Adrenal gland (tissue), 19 donors: Measurements from ENCODE around the gene PIGH. TPM values are rescaled to one million over a fixed set of nuclear protein-coding genes. Genes with fewer than 3 reads are reported as not detected.

Experiments used
- DNase-seq, 7 donors: peaks; one replicate each; pipeline ENCODE4 v3.0.0-alpha.2; 2019 to 2020
- H3K27ac ChIP-seq, 5 donors: fragments of 200-600 bp; sonication (generic) in 4 of 5; 1 replicate in 3 of 5; 2 replicates in 2 of 5; pipeline versions ENCODE4 v1.5.1 to v1.8.0; 2016 to 2020; ENCODE audit warnings: mild to moderate bottlenecking in 1 of 5
- H3K27me3 ChIP-seq: fragments of 200-600 bp; 2 replicates; pipeline ENCODE4 v1.8.0; 2021
- H3K36me3 ChIP-seq, 2 donors: fragments of 200-600 bp; replicated peaks in 1 of 2; 1 replicate in 1 of 2; 2 replicates in 1 of 2; pipeline versions ENCODE4 v1.5.1 to v1.8.0; 2018 to 2022
- H3K4me1 ChIP-seq, 2 donors: fragments of 200-600 bp; replicated peaks in 1 of 2; 1 replicate in 1 of 2; 2 replicates in 1 of 2; pipeline versions ENCODE4 v1.5.1 to v1.8.0; 2018 to 2021
- H3K4me3 ChIP-seq, 4 donors: fragments of 200-600 bp; sonication (generic) in 3 of 4; one replicate each; pipeline ENCODE4 v1.5.1; 2016 to 2018
- H3K9me3 ChIP-seq, 3 donors: fragments of 200-600 bp; sonication (generic) in 1 of 3; replicated peaks in 1 of 3; 1 replicate in 2 of 3; 2 replicates in 1 of 3; pipeline versions ENCODE4 v1.5.1 to v1.8.0; 2016 to 2021
- POLR2A ChIP-seq, 2 donors: fragments of 450-650 bp; IDR thresholded peaks; one replicate each; pipeline ENCODE4 v1.6.1; 2017; ENCODE audit warnings: antibody characterized with exemption in 2 of 2, mild to moderate bottlenecking in 2 of 2, moderate library complexity in 1 of 2
- WGBS, 4 donors: extraction: QIAGEN DNeasy Blood & Tissue Kit in 2 of 4; methylation state at CpG; one replicate each; pipeline versions ENCODE4 v1.1.5 to v1.1.7; 2013 to 2017; 5-methylcytosine and 5-hydroxymethylcytosine counted together
- intact Hi-C, 2 donors: fragments of 100-400 bp; cut with DNase I; formaldehyde crosslinking; loops; one replicate each; pipeline versions ENCODE4 v1.14.1 to v1.15.0; 2022 to 2023
- long read RNA-seq, 10 donors: library from polyadenylated mRNA in 3 of 10; unstranded in 2 of 10; stranded (forward) in 1 of 10; transcript quantifications; one replicate each; pipeline ENCODE4 v2.0.0 and lab custom pipeline, GENCODE V29; 2021 to 2026
- polyA plus RNA-seq, 3 donors: library from polyadenylated mRNA; stranded (reverse); fragments of 200-250 nt in 2 of 3; fragments of 350-450 nt in 1 of 3; fragmentation: Illumina TruSeq in 1 of 3; extraction: RNeasy Lipid Tissue Mini Kit (QIAGEN cat#74804) in 1 of 3; gene quantifications; one replicate each; pipeline ENCODE4 v1.2.3, GENCODE V29; 2013 to 2014
- total RNA-seq, 9 donors: library from RNA; depleted of rRNA in 4 of 9; stranded (reverse); fragments of >200 nt in 4 of 9; fragments of 120-200 nt in 1 of 9; fragmentation: NEBNext Ultra II Directional in 1 of 9; extraction: Animal tissue kit (Norgen Biotek cat#: 25700) in 1 of 9; gene quantifications; one replicate each; pipeline versions ENCODE4 v1.1.0 to v1.2.4, GENCODE V29; 2013 to 2023
- TF ChIP-seq, protein P1 (sequence below), 6 experiments: fragments of 450-650 bp in 4 of 6; fragments of 200-600 bp in 2 of 6; sonication (generic) in 1 of 6; IDR thresholded peaks; 1 replicate in 5 of 6; 2 replicates in 1 of 6; pipeline versions ENCODE4 v1.5.1 to v1.8.0; 2016 to 2021; ENCODE audit warnings: antibody characterized with exemption in 6 of 6, mild to moderate bottlenecking in 2 of 6, moderate library complexity in 1 of 6
- donor health status: healthy with polysubstance abuse.
- donor health status: Bipolar disorder and iron deficiency.
- donor health status: DM: yes; HTN: yes; CAD: no.
- donor health status: DM: no; HTN: no; CAD: no.
- donor health status: DM: no; HTN: no; CAD: no.
- donor health status: DM: yes; HTN: yes; CAD: no.

The PIGH gene, protein sequence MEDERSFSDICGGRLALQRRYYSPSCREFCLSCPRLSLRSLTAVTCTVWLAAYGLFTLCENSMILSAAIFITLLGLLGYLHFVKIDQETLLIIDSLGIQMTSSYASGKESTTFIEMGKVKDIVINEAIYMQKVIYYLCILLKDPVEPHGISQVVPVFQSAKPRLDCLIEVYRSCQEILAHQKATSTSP
- total RNA-seq, result 10 to 100 TPM; 43.0 to 79.1 (median 54.2) TPM
- polyA plus RNA-seq, result 10 to 100 TPM; 41.5 to 66.7 (median 41.9) TPM
- long read RNA-seq, donor 1, transcript PIGH-201 (4 exons, 1,420 nt), result major isoform, 41 of 51 reads
- long read RNA-seq, donor 1, transcript PIGH-202 (4 exons, 594 nt), result minor isoform, 6 of 51 reads
- long read RNA-seq, donor 1, partial matches to known transcripts, result 0 of 51 reads
- long read RNA-seq, donor 1, other reads (novel, unspliced or antisense), result 0 of 51 reads
- long read RNA-seq, donor 2, transcript PIGH-201 (4 exons, 1,420 nt), result major isoform, 32 of 36 reads
- long read RNA-seq, donor 2, partial matches to known transcripts, result 0 of 36 reads
- long read RNA-seq, donor 2, other reads (novel, unspliced or antisense), result 0 of 36 reads
- long read RNA-seq, donor 3, transcript PIGH-201 (4 exons, 1,420 nt), result major isoform, 41 of 47 reads
- long read RNA-seq, donor 3, partial matches to known transcripts, result 0 of 47 reads
- long read RNA-seq, donor 3, other reads (novel, unspliced or antisense), result 0 of 47 reads
- long read RNA-seq, donor 4, transcript PIGH-201 (4 exons, 1,420 nt), result major isoform, 61 of 80 reads
- long read RNA-seq, donor 4, transcript PIGH-202 (4 exons, 594 nt), result minor isoform, 8 of 80 reads
- long read RNA-seq, donor 4, partial matches to known transcripts, result 1 of 80 reads
- long read RNA-seq, donor 4, other reads (novel, unspliced or antisense), result 5 of 80 reads
- long read RNA-seq, donor 5, transcript PIGH-201 (4 exons, 1,420 nt), result major isoform, 60 of 74 reads
- long read RNA-seq, donor 5, partial matches to known transcripts, result 2 of 74 reads
- long read RNA-seq, donor 5, other reads (novel, unspliced or antisense), result 8 of 74 reads
- long read RNA-seq, donor 6, transcript PIGH-201 (4 exons, 1,420 nt), result major isoform, 13 of 19 reads
- long read RNA-seq, donor 6, partial matches to known transcripts, result 2 of 19 reads
- long read RNA-seq, donor 6, other reads (novel, unspliced or antisense), result 0 of 19 reads
- long read RNA-seq, donor 7, transcript PIGH-201 (4 exons, 1,420 nt), result major isoform, 21 of 26 reads
- long read RNA-seq, donor 7, partial matches to known transcripts, result 0 of 26 reads
- long read RNA-seq, donor 7, other reads (novel, unspliced or antisense), result 0 of 26 reads
- long read RNA-seq, donor 8, transcript PIGH-201 (4 exons, 1,420 nt), result major isoform, 45 of 56 reads
- long read RNA-seq, donor 8, transcript PIGH-202 (4 exons, 594 nt), result minor isoform, 5 of 56 reads
- long read RNA-seq, donor 8, partial matches to known transcripts, result 0 of 56 reads
- long read RNA-seq, donor 8, other reads (novel, unspliced or antisense), result 0 of 56 reads
- long read RNA-seq, donor 9, transcript PIGH-201 (4 exons, 1,420 nt), result major isoform, 28 of 42 reads
- long read RNA-seq, donor 9, partial matches to known transcripts, result 8 of 42 reads
- long read RNA-seq, donor 9, other reads (novel, unspliced or antisense), result 0 of 42 reads
- long read RNA-seq, donor 10, transcript PIGH-201 (4 exons, 1,420 nt), result major isoform, 19 of 22 reads
- long read RNA-seq, donor 10, partial matches to known transcripts, result 0 of 22 reads
- long read RNA-seq, donor 10, other reads (novel, unspliced or antisense), result 0 of 22 reads

DNA sequence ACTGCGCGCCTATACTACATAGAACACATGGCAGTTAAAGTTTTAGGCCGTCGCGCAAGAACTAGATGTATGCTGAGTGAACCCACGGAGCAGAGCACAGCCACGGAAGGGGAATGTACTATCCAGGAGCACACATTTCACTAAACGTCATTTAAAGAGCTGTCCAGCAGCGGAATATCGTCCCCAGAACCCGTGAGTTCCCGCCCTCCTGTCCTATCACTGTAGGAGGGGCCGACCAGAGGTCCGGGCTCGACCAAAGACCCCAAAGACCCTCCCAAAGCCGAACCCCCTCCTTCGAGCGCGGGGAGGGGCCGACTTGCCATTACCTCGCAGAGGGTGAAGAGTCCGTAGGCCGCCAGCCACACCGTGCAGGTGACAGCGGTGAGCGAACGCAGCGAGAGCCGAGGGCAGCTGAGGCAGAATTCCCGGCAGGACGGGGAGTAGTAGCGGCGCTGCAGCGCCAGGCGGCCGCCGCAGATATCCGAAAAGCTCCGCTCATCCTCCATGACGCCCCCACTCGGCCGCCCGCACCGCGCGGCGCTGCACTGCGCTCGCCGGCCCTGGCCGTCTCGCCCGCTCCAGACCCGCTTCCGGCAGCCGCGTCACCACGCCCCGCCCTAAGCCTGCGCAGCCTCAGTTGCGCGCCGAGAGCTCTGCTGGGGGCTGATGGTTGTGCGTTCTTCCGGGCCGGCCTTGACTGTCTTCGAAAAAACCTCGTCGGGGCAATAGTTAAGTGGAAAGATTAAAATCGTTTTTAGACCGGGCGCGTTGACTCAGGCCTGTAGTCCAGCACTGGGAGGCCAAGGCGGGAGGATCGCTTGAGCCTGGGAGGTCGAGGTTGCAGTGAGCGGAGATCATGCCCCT is at the start of gene PIGH:
PIGH (minus strand) TSS at position 571 of the 864 bp plus-strand sequence; CDS start at position 506, 65 bp downstream.
- 1 to 3% (median 2%) methylated on average over 15 to 77 of the region's 77 CpGs for WGBS, 4 donors
- TF ChIP-seq, protein P1, sequence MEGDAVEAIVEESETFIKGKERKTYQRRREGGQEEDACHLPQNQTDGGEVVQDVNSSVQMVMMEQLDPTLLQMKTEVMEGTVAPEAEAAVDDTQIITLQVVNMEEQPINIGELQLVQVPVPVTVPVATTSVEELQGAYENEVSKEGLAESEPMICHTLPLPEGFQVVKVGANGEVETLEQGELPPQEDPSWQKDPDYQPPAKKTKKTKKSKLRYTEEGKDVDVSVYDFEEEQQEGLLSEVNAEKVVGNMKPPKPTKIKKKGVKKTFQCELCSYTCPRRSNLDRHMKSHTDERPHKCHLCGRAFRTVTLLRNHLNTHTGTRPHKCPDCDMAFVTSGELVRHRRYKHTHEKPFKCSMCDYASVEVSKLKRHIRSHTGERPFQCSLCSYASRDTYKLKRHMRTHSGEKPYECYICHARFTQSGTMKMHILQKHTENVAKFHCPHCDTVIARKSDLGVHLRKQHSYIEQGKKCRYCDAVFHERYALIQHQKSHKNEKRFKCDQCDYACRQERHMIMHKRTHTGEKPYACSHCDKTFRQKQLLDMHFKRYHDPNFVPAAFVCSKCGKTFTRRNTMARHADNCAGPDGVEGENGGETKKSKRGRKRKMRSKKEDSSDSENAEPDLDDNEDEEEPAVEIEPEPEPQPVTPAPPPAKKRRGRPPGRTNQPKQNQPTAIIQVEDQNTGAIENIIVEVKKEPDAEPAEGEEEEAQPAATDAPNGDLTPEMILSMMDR (IDR thresholded peaks at IDR 0.05), result peak; percentile 10 to 68 (median 46)
- TF ChIP-seq POLR2A (IDR thresholded peaks at IDR 0.05), result peak; percentile 86 to 93
- H3K27me3 ChIP-seq, result no peaks in the 10 kb centered on the region
- no peaks in the 10 kb centered on the region for H3K36me3 ChIP-seq
- no peaks in the 10 kb centered on the region for H3K9me3 ChIP-seq
- H3K27ac ChIP-seq, result peak within 1 kb of the TSS; percentile 81 to 98 (median 93)
- H3K4me3 ChIP-seq, result peak within 1 kb of the TSS; percentile 73 to 97 (median 82)
- peaks cover 13% of the 10 kb centered on the region in 2 donors for H3K4me1 ChIP-seq
- intact Hi-C loops, result no loop called here
- DNase-seq, result peak; percentile 90 to 95 (median 91)

DNA sequence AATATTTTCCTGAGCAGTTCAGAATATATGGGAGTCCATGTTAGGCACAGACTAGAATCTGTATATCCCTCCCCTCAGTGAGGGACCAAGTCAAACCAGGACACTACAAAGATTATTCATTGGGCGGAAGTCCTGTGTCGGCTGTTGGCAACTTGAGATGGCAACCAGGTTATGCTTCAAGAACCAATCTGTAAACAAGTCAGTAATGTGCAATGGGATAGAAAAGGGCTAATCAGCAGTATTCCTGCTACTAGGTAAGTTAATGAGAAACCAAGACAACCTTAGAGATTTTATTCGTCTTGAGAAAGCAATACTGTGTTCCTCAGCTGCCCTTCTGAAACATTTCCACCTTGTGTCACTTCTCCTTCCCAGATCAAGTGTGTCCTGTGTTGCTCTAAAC is 46.1 kb upstream of the PIGH start:
- Histone ChIP-seq H3K27me3 (no peaks in the 10 kb centered on the region), H3K4me1 (peaks cover 0 to 7% of the 10 kb centered on the region in 2 donors), H3K9me3 (no peaks in the 10 kb centered on the region), H3K27ac (no peak overlapping the region), H3K36me3 (peaks cover 0 to 52% of the 10 kb centered on the region in 2 donors), H3K4me3 (no peak overlapping the region)
- no peak for DNase-seq
- TF ChIP-seq, protein P1 (IDR thresholded peaks at IDR 0.05), result no peak
- no peak for TF ChIP-seq POLR2A (IDR thresholded peaks at IDR 0.05)
- WGBS, 4 donors, result 91 to 97% (median 93%) methylated on average over 3 of the region's 3 CpGs
- intact Hi-C loops, result no loop called here

DNA sequence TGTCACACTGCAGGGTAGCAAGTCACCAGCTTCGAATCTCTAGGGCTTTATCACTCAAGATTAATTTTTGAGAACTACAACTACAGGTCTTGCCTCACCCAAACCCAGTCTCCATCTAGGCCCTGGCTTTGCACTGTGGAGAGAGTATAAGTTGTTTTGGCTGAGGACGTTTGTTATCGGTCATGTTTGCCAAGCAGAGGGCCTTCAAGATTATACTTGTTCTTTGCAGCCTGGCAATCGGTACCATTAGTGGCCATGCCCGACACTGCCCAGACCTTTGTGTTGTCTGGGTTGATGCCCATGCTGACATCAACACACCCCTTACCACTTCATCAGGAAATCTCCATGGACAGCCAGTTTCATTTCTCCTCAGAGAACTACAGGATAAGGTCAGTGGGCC is 45.3 kb upstream of the PIGH start:
- Histone ChIP-seq H3K27me3 (no peaks in the 10 kb centered on the region), H3K27ac (no peak overlapping the region), H3K4me3 (no peak overlapping the region), H3K4me1 (peaks cover 0 to 7% of the 10 kb centered on the region in 2 donors), H3K9me3 (no peaks in the 10 kb centered on the region), H3K36me3 (peaks cover 0 to 44% of the 10 kb centered on the region in 2 donors)
- TF ChIP-seq POLR2A (IDR thresholded peaks at IDR 0.05), result no peak
- TF ChIP-seq, protein P1 (IDR thresholded peaks at IDR 0.05), result no peak
- DNase-seq, result no peak
- intact Hi-C loops, result no loop called here
- WGBS, 4 donors, result 88 to 92% (median 90%) methylated on average over 5 of the region's 5 CpGs
